ENCODE measurements around the gene HBP1. TPM values are rescaled to one million over a fixed set of nuclear protein-coding genes. Genes with fewer than 3 reads are reported as not detected.

Gene HBP1
- total and polyA plus RNA-seq, 2 of the 8 experiments (the other 6 are each of a cell fraction or from before 2014, with no cell fraction given): 28.9 to 29.2 TPM

DNA sequence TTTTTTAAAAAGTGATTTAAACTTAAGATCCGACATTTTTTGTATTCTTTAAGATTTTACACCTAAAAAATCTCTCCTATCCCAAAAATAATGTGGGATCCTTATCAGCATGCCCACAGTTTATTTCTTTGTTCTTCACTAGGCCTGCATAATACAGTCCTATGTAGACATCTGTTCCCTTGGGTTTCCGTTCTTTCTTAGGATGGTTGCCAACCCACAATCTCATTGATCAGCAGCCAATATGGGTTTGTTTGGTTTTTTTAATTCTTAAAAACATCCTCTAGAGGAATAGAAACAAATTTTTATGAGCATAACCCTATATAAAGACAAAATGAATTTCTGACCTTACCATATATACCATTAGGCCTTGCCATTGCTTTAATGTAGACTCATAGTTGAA, 8.4 kb upstream of the HBP1 start:
- no peak overlapping the region for H2BK20ac ChIP-seq (ENCODE audit: low read length)
- H3K79me2 ChIP-seq (ENCODE audit: control insufficient read depth in 1 of 2, insufficient read depth in 2 of 2, low read length in 2 of 2): no peaks in the 10 kb centered on the region
- CTCF ChIA-PET (ENCODE audit: partially characterized antibody): no interaction called here
- H2BK120ac ChIP-seq (replicated peaks; ENCODE audit: low read depth, low read length): no peak overlapping the region
- no peak overlapping the region for H2BK12ac ChIP-seq (ENCODE audit: low read depth, low read length)
- no peaks in the 10 kb centered on the region for H4K20me1 ChIP-seq (replicated peaks in 1 of 2; ENCODE audit: control insufficient read depth in 1 of 2, insufficient read depth in 2 of 2, low read length in 2 of 2)
- no peaks in the 10 kb centered on the region for H3K4me1 ChIP-seq (replicated peaks in 1 of 4; ENCODE audit: control insufficient read depth in 3 of 4, insufficient read depth in 4 of 4, low read length in 3 of 4)
- no peak for FAIRE-seq
- H2BK5ac ChIP-seq (ENCODE audit: low read depth, low read length): no peak overlapping the region
- no peaks in the 10 kb centered on the region; the same call in 1 of the 2 replicates for H3K23me2 ChIP-seq (ENCODE audit: low read depth, low read length)
- WGBS, 2 experiments (ENCODE audit: extremely low coverage in 1 of 2, insufficient coverage in 1 of 2, insufficient read length in 1 of 2, insufficient replicate concordance in 2 of 2, low coverage in 1 of 2, low lambda C conversion rate in 2 of 2, missing lambda C conversion rate in 1 of 2): 93% methylated on average over 2 of the region's 2 CpGs; no CpG with 5 or more reads in 1 of the 2 experiments
- H2BK15ac ChIP-seq (ENCODE audit: low read length): no peak overlapping the region
- no peak overlapping the region for H4K8ac ChIP-seq (ENCODE audit: extremely low read depth, insufficient read depth, low read length)
- no peak overlapping the region for H4K91ac ChIP-seq (replicated peaks; ENCODE audit: insufficient read length, low read length)
- no peak overlapping the region for H3K56ac ChIP-seq (replicated peaks; ENCODE audit: insufficient read length, low read depth, low read length)
- peaks cover 0 to 3% (median 0%) of the 10 kb centered on the region in 4 experiments; a peak in 1 of 8 replicates for H3K36me3 ChIP-seq (ENCODE audit: control insufficient read depth in 2 of 4, insufficient read depth in 4 of 4, low read length in 3 of 4)
- no peak overlapping the region for H2AK5ac ChIP-seq (ENCODE audit: low read depth, low read length)
- H3K4ac ChIP-seq (replicated peaks; ENCODE audit: insufficient read length, low read depth, low read length): no peak overlapping the region
- H3K14ac ChIP-seq (ENCODE audit: insufficient read length): no peak overlapping the region
- H3K9ac ChIP-seq (replicated peaks in 1 of 4; ENCODE audit: extremely low read depth in 1 of 4, low read depth in 3 of 4, low read length in 3 of 4): no peak overlapping the region
- H3K4me2 ChIP-seq (ENCODE audit: insufficient read depth in 1 of 2, low read depth in 2 of 2, low read length in 2 of 2): no peak overlapping the region
- no peaks in the 10 kb centered on the region for H3K27me3 ChIP-seq (replicated peaks in 1 of 4; ENCODE audit: control insufficient read depth in 3 of 4, extremely low read depth in 1 of 4, insufficient read depth in 3 of 4, low read length in 3 of 4)
- no peak overlapping the region for H3K27ac ChIP-seq (ENCODE audit: low read depth, low read length)
- H3K23ac ChIP-seq (ENCODE audit: insufficient read length): no peak overlapping the region
- no peaks in the 10 kb centered on the region for H3K9me3 ChIP-seq (ENCODE audit: insufficient read depth in 2 of 2, low read depth in 1 of 2, low read length in 1 of 2)
- H3K79me1 ChIP-seq (ENCODE audit: low read depth, low read length): no peaks in the 10 kb centered on the region
- POLR2A ChIA-PET (ENCODE audit: partially characterized antibody): no interaction called here
- no peak overlapping the region for H4K5ac ChIP-seq (ENCODE audit: insufficient read length, low read depth, low read length)
- no peak overlapping the region for H3K18ac ChIP-seq (ENCODE audit: extremely low read depth, low read length)
- H3K4me3 ChIP-seq (ENCODE audit: extremely low read depth in 1 of 4, insufficient read depth in 2 of 4, low read depth in 3 of 4, low read length in 4 of 4): no peak overlapping the region
- no peak for DNase-seq (ENCODE audit: low read depth in 1 of 2, low spot score in 2 of 2)
- H2AFZ ChIP-seq (ENCODE audit: low read length): no peak overlapping the region
- TF ChIP-seq, protein P1, sequence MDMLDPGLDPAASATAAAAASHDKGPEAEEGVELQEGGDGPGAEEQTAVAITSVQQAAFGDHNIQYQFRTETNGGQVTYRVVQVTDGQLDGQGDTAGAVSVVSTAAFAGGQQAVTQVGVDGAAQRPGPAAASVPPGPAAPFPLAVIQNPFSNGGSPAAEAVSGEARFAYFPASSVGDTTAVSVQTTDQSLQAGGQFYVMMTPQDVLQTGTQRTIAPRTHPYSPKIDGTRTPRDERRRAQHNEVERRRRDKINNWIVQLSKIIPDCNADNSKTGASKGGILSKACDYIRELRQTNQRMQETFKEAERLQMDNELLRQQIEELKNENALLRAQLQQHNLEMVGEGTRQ (IDR thresholded peaks at IDR 0.05; ENCODE audit: low read length): no peak
- TF ChIP-seq CTBP2 (IDR thresholded peaks at IDR 0.05; ENCODE audit: borderline replicate concordance, insufficient read depth, insufficient read length, low read length) (no peak), SIX5 (IDR thresholded peaks at IDR 0.05; ENCODE audit: low read depth, low read length) (no peak), TAF1 (IDR thresholded peaks at IDR 0.05; ENCODE audit: low read depth, low read length) (no peak), EP300 (IDR thresholded peaks at IDR 0.05; ENCODE audit: borderline replicate concordance in 1 of 2, low read depth in 2 of 2, low read length in 2 of 2) (no peak), SIN3A (conservative IDR thresholded peaks at IDR 0.05 in 1 of 2, IDR thresholded peaks at IDR 0.05 in 1 of 2; ENCODE audit: low read depth in 1 of 2, low read length in 2 of 2) (no peak), RNF2 (IDR thresholded peaks at IDR 0.05; ENCODE audit: borderline replicate concordance, low read depth, low read length, missing control alignments, poor library complexity, severe bottlenecking) (no peak), ZNF274 (IDR thresholded peaks at IDR 0.05; ENCODE audit: borderline replicate concordance, extremely low read depth, low read length) (no peak), YY1 (IDR thresholded peaks at IDR 0.05; ENCODE audit: low read depth, low read length) (no peak), HDAC2 (IDR thresholded peaks at IDR 0.05; ENCODE audit: borderline replicate concordance in 1 of 2, low read depth in 2 of 2, low read length in 2 of 2) (no peak)
- TF ChIP-seq, protein P2, sequence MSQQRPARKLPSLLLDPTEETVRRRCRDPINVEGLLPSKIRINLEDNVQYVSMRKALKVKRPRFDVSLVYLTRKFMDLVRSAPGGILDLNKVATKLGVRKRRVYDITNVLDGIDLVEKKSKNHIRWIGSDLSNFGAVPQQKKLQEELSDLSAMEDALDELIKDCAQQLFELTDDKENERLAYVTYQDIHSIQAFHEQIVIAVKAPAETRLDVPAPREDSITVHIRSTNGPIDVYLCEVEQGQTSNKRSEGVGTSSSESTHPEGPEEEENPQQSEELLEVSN (IDR thresholded peaks at IDR 0.05): no peak

All from H1 (cell line).